Measurements from ENCODE around the gene SSNA1. TPM values are rescaled to one million over a fixed set of nuclear protein-coding genes. Genes with fewer than 3 reads are reported as not detected.

Gene SSNA1
- polyA plus RNA-seq, 1 experiment, result 35.0 TPM

GRCh38 chr9:137149363-137149762, 39.1 kb upstream of the SSNA1 start:
- Histone ChIP-seq H3K27me3 (ENCODE audit: control insufficient read depth, insufficient read depth, low read length) (peaks cover 6% of the 10 kb centered on the region), H3K4me3 (ENCODE audit: low read depth, low read length) (no peak overlapping the region), H3K9me3 (ENCODE audit: control insufficient read depth, insufficient read depth, low read length) (peaks cover 14% of the 10 kb centered on the region; the same call in 1 of the 2 replicates), H3K27ac (ENCODE audit: low read depth, low read length) (no peak overlapping the region)
- TF ChIP-seq, protein P1, sequence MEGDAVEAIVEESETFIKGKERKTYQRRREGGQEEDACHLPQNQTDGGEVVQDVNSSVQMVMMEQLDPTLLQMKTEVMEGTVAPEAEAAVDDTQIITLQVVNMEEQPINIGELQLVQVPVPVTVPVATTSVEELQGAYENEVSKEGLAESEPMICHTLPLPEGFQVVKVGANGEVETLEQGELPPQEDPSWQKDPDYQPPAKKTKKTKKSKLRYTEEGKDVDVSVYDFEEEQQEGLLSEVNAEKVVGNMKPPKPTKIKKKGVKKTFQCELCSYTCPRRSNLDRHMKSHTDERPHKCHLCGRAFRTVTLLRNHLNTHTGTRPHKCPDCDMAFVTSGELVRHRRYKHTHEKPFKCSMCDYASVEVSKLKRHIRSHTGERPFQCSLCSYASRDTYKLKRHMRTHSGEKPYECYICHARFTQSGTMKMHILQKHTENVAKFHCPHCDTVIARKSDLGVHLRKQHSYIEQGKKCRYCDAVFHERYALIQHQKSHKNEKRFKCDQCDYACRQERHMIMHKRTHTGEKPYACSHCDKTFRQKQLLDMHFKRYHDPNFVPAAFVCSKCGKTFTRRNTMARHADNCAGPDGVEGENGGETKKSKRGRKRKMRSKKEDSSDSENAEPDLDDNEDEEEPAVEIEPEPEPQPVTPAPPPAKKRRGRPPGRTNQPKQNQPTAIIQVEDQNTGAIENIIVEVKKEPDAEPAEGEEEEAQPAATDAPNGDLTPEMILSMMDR (IDR thresholded peaks at IDR 0.05; ENCODE audit: low read depth, low read length), result no peak
- ChIA-PET POLR2A (no interaction called here), CTCF (no interaction called here)
- DNase-seq (ENCODE audit: low read depth, low spot score), result no peak

- no peak for DNase-seq (ENCODE audit: low read depth, low spot score)
- H3K4me3 ChIP-seq (ENCODE audit: low read depth, low read length), result no peak overlapping the region
- H3K27me3 ChIP-seq (ENCODE audit: control insufficient read depth, insufficient read depth, low read length), result peaks cover 6% of the 10 kb centered on the region
- no peak overlapping the region for H3K27ac ChIP-seq (ENCODE audit: low read depth, low read length)
- peaks cover 14% of the 10 kb centered on the region; the same call in 1 of the 2 replicates for H3K9me3 ChIP-seq (ENCODE audit: control insufficient read depth, insufficient read depth, low read length)
- POLR2A ChIA-PET, result no interaction called here
- CTCF ChIA-PET, result interaction anchor here (0.7 kb wide), 1 partner anchor 39 kb away, joined by 3 read pairs; no protein-coding TSS in a partner anchor
- TF ChIP-seq, protein P1 (IDR thresholded peaks at IDR 0.05; ENCODE audit: low read depth, low read length), result no peak
Observed at GRCh38 chr9:137149942-137150616, 38.4 kb upstream of the SSNA1 start.

DNA sequence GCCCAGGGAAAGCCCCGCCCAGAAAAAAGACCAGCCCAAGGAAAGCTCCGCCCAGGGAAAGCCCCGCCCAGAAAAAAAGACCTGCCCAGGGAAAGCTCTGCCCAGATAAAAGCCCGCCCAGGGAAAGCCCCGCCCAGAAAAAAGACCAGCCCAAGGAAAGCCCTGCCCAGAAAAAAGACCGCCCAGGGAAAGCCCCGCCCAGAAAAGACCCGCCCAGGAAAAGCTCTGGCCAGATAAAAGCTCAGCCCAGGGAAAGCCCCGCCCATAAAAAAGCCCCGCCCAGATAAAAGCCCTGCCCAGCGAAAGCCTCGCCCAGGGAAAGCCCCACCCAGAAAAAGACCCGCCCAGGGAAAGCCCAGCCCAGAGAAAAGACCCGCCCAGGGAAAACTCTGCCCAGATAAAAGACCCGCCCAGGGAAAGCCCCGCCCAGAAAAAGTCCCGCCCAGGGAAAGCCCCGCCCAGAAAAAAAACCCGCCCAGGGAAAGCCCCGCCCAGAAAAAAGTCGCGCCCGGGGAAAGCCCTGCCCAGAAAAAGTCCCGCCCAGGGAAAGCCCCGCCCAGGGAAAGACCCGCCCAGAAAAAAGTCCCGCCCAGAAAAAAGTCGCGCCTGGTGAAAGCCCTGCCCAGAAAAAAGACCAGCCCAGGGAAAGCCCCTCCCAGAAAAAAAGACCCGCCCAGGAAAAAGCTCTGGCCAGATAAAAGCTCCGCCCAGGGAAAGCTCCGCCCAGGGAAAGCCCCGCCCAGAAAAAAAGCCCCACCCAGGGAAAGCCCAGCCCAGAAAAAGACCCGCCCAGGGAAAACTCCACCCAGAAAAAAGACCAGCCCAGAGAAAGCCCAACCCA, 37.6 kb upstream of the SSNA1 start:
- no peak overlapping the region for H3K4me3 ChIP-seq (ENCODE audit: low read depth, low read length)
- no peak overlapping the region for H3K27ac ChIP-seq (ENCODE audit: low read depth, low read length)
- DNase-seq (ENCODE audit: low read depth, low spot score), result no peak
- peaks cover 14% of the 10 kb centered on the region; the same call in 1 of the 2 replicates for H3K9me3 ChIP-seq (ENCODE audit: control insufficient read depth, insufficient read depth, low read length)
- peaks cover 6% of the 10 kb centered on the region for H3K27me3 ChIP-seq (ENCODE audit: control insufficient read depth, insufficient read depth, low read length)
- CTCF ChIA-PET, result no interaction called here
- TF ChIP-seq, protein P1 (IDR thresholded peaks at IDR 0.05; ENCODE audit: low read depth, low read length), result no peak
- POLR2A ChIA-PET, result no interaction called here

DNA sequence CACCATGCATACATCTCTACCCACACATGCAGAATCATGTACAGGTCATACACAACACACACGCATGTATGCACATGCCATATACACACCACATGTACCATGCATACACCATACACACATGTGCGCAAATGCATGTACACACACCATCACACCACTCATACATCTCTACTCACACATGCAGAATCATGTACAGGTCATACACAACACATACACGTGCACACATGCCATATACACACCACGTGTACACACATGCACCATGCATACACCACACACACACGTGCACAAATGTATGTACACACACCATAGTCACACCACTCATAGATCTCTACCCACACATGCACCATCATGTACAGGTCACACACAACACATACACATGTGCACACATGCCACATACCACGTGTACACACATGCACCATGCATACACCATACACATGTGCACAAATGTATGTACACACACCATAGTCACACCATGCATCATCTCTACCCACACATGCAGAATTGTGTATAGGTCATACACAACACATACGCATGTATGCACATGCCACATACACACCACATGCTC, 35.6 kb upstream of the SSNA1 start:
- H3K4me3 ChIP-seq (ENCODE audit: low read depth, low read length), result no peak overlapping the region
- H3K27ac ChIP-seq (ENCODE audit: low read depth, low read length), result no peak overlapping the region
- H3K9me3 ChIP-seq (ENCODE audit: control insufficient read depth, insufficient read depth, low read length), result peaks cover 14% of the 10 kb centered on the region; the same call in 1 of the 2 replicates
- TF ChIP-seq, protein P1 (IDR thresholded peaks at IDR 0.05; ENCODE audit: low read depth, low read length), result no peak
- DNase-seq (ENCODE audit: low read depth, low spot score), result no peak
- POLR2A ChIA-PET, result no interaction called here
- peaks cover 19% of the 10 kb centered on the region for H3K27me3 ChIP-seq (ENCODE audit: control insufficient read depth, insufficient read depth, low read length)
- CTCF ChIA-PET, result no interaction called here
